H1 (cell line): ENCODE results near the gene OIP5.

ENCODE experiments used
- CHD2 ChIP-seq: IDR thresholded peaks from 2 replicates; pipeline ENCODE4 v1.6.1; 2012; ENCODE audit warnings: low read length, improper control_type of control experiment
- CTCF ChIP-seq, 3 experiments: IDR thresholded peaks; 1 replicate in 2 of 3; 2 replicates in 1 of 3; pipeline versions ENCODE4 v1.5.1 to v1.6.1; 2011; ENCODE audit warnings: low read length in 3 of 3, mild to moderate bottlenecking in 3 of 3, inconsistent platforms in 2 of 3, low read depth in 1 of 3, moderate library complexity in 1 of 3; ENCODE audit not compliant: insufficient read depth in 1 of 3; ENCODE audit errors: control extremely low read depth in 1 of 3
- POLR2A ChIP-seq, 2 experiments: IDR thresholded peaks; 1 replicate in 1 of 2; 2 replicates in 1 of 2; pipeline ENCODE4 v1.6.1; 2011; ENCODE audit warnings: low read depth in 2 of 2, low read length in 2 of 2, mild to moderate bottlenecking in 2 of 2; ENCODE audit errors: control extremely low read depth in 1 of 2
- POLR2AphosphoS5 ChIP-seq: IDR thresholded peaks from 2 replicates; pipeline ENCODE4 v1.6.1; 2011; ENCODE audit warnings: low read depth, low read length
- SRF ChIP-seq: IDR thresholded peaks from 2 replicates; pipeline ENCODE4 v1.6.1; 2011; ENCODE audit warnings: mild to moderate bottlenecking, low read depth, low read length, moderate library complexity

- TF ChIP-seq CTCF (IDR thresholded peaks at IDR 0.05; ENCODE audit: control extremely low read depth in 1 of 3, insufficient read depth in 1 of 3, low read depth in 1 of 3, low read length in 3 of 3) (peak; percentile 61 to 69 (median 62)), SRF (no peak), POLR2A (IDR thresholded peaks at IDR 0.05; ENCODE audit: control extremely low read depth in 1 of 2, low read depth in 2 of 2, low read length in 2 of 2) (no peak), POLR2AphosphoS5 (no peak), CHD2 (no peak)
Measured at GRCh38 chr15:41331833-41332193, 578 bp downstream of the OIP5 start.
